Colonic mucosa (tissue), 4 donors: Measurements from ENCODE around the gene PRICKLE2. TPM values are rescaled to one million over a fixed set of nuclear protein-coding genes. Genes with fewer than 3 reads are reported as not detected.

ENCODE experiments used
- DNase-seq: peaks from one replicate; pipeline ENCODE4 v3.0.0-alpha.2; 2020
- H3K27ac ChIP-seq: fragments of 200-600 bp; one replicate; pipeline ENCODE4 v1.8.0; 2021
- H3K27me3 ChIP-seq: fragments of 200-600 bp; one replicate; pipeline ENCODE4 v1.8.0; 2021
- H3K36me3 ChIP-seq: fragments of 200-600 bp; one replicate; pipeline ENCODE4 v1.8.0; 2021
- H3K4me1 ChIP-seq: fragments of 200-600 bp; one replicate; pipeline ENCODE4 v1.8.0; 2021; ENCODE audit warnings: mild to moderate bottlenecking
- H3K4me3 ChIP-seq: fragments of 200-600 bp; one replicate; pipeline ENCODE4 v1.8.0; 2021
- H3K9ac ChIP-seq, 2 donors: one replicate each; pipeline ENCODE4 v1.7.0; 2013; ENCODE audit warnings: control low read depth in 2 of 2, low read depth in 2 of 2, low read length in 2 of 2
- H3K9me3 ChIP-seq: fragments of 200-600 bp; one replicate; pipeline ENCODE4 v1.8.0; 2021
- intact Hi-C: fragments of 100-400 bp; cut with DNase I; formaldehyde crosslinking; loops from one replicate; pipeline ENCODE4 v1.14.1; 2022
- total RNA-seq, 2 donors: library from RNA; stranded (reverse); fragmentation: NEBNext Ultra II Directional in 1 of 2; extraction: Animal tissue kit (Norgen Biotek cat#: 25700) in 1 of 2; gene quantifications; one replicate each; pipeline ENCODE4 v1.2.1, GENCODE V29; 2021
- TF ChIP-seq, protein P1 (sequence below): fragments of 200-600 bp; IDR thresholded peaks from one replicate; pipeline ENCODE4 v1.8.0; 2022; ENCODE audit warnings: antibody characterized with exemption, mild to moderate bottlenecking
- donor health status: healthy.
- donor health status: DM: no; HTN: no; CAD: no.
- donor health status: DM: no; HTN: no; CAD: no.

PRICKLE2 gene
- total RNA-seq, 2 donors from 2014 or later: 4.4 to 7.6 TPM

DNA sequence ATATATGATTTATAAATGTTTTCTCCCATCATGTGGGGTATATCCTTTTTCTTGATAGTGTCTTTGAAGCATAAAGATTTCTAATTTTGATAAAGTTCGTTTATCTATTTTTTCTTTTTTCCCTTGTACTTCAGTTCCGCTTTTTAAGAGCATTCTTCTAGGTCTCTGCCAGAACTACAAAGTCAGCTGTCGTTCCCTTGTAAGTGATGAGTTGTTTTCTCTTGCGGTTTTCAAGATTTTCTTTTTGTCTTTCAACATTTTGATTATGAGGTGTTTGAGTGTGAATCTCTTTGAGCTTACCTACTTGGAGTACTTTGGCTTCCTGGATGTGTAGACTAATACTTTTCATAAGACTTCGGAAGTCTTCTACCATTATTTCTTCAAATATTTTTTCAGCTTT is 9.3 kb upstream of the PRICKLE2 start:
- TF ChIP-seq, protein P1, sequence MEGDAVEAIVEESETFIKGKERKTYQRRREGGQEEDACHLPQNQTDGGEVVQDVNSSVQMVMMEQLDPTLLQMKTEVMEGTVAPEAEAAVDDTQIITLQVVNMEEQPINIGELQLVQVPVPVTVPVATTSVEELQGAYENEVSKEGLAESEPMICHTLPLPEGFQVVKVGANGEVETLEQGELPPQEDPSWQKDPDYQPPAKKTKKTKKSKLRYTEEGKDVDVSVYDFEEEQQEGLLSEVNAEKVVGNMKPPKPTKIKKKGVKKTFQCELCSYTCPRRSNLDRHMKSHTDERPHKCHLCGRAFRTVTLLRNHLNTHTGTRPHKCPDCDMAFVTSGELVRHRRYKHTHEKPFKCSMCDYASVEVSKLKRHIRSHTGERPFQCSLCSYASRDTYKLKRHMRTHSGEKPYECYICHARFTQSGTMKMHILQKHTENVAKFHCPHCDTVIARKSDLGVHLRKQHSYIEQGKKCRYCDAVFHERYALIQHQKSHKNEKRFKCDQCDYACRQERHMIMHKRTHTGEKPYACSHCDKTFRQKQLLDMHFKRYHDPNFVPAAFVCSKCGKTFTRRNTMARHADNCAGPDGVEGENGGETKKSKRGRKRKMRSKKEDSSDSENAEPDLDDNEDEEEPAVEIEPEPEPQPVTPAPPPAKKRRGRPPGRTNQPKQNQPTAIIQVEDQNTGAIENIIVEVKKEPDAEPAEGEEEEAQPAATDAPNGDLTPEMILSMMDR: no peak
- no peaks in the 10 kb centered on the region for H3K36me3 ChIP-seq
- H3K9ac ChIP-seq: no peak overlapping the region
- intact Hi-C loops: no loop called here
- H3K4me3 ChIP-seq: no peak overlapping the region
- DNase-seq: no peak
- no peaks in the 10 kb centered on the region for H3K9me3 ChIP-seq
- H3K27me3 ChIP-seq: no peaks in the 10 kb centered on the region
- H3K4me1 ChIP-seq: no peaks in the 10 kb centered on the region
- H3K27ac ChIP-seq: no peak overlapping the region

DNA sequence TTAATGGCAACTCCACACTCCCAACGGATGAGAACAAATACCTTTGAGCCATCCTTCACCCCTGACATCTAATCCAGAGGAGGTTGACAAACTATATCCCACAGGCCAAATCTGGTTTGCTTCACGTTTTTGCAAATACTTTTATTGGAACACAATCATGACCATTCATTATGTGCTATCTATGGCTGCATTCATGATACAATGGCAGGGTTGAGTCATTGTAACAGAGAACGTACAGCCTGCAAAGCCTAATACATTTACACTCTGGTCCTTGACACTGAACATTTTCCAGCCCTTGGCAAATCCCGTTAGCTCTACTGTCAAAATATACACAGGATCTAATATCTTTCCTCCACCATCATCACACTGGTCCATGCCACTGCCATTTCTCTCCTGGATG is 7.6 kb upstream of the PRICKLE2 start:
- H3K27me3 ChIP-seq: no peaks in the 10 kb centered on the region
- H3K4me3 ChIP-seq: no peak overlapping the region
- H3K36me3 ChIP-seq: no peaks in the 10 kb centered on the region
- intact Hi-C loops: no loop called here
- no peak for DNase-seq
- H3K4me1 ChIP-seq: no peaks in the 10 kb centered on the region
- TF ChIP-seq, protein P1: no peak
- H3K9me3 ChIP-seq: no peaks in the 10 kb centered on the region
- no peak overlapping the region for H3K9ac ChIP-seq
- H3K27ac ChIP-seq: no peak overlapping the region

DNA sequence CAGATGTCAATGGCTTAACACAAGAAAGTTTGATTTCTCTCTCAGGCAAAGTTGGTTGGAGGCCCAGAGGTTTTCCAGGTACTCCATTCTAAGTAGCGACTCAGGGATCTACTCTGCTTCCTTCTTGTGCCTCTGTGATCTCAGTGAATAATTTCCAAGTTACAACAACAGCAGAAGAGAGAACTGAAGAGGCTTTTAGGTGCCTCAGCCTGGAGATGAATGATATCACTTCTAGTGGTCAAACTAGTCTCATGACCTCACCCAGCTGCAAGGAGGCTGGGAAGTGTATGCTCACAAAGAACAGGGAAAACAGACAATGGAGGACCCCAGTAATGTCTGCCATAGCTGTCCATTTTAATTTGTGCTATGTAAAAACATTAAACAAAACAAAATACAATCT is 4.6 kb upstream of the PRICKLE2 start:
- Histone ChIP-seq H3K4me1 (no peaks in the 10 kb centered on the region), H3K27ac (no peak overlapping the region)

DNA sequence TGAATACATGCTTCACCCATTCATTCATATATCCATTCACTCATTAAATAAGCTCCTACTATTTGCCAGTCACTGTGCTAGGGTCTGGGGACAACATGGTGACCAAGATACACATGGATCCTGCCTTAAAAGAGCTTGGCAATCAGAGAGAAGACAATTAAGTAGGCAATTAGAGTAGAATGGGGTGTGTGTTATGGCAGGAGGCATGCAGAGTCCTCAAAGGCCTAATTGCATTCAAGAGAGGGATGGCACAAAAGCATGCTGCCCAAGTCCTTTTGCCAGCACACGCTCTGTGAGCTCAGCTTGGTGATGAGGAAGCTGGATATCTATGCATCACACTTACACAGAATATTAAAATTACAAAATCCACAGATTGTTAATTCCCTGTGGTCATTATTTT is 2.8 kb upstream of the PRICKLE2 start:
- Histone ChIP-seq H3K4me1 (no peaks in the 10 kb centered on the region), H3K27ac (no peak overlapping the region), H3K9ac (no peak overlapping the region), H3K27me3 (no peaks in the 10 kb centered on the region), H3K4me3 (no peak overlapping the region), H3K9me3 (no peaks in the 10 kb centered on the region), H3K36me3 (no peaks in the 10 kb centered on the region)
- no peak for DNase-seq
- intact Hi-C loops: no loop called here
- TF ChIP-seq, protein P1: no peak

More for the DNA sequence above, 4.6 kb upstream of the PRICKLE2 start:
- no peak for DNase-seq
- Histone ChIP-seq H3K36me3 (no peaks in the 10 kb centered on the region), H3K9ac (no peak overlapping the region), H3K4me3 (no peak overlapping the region), H3K27me3 (no peaks in the 10 kb centered on the region), H3K9me3 (no peaks in the 10 kb centered on the region)
- intact Hi-C loops: no loop called here
- TF ChIP-seq, protein P1: no peak

DNA sequence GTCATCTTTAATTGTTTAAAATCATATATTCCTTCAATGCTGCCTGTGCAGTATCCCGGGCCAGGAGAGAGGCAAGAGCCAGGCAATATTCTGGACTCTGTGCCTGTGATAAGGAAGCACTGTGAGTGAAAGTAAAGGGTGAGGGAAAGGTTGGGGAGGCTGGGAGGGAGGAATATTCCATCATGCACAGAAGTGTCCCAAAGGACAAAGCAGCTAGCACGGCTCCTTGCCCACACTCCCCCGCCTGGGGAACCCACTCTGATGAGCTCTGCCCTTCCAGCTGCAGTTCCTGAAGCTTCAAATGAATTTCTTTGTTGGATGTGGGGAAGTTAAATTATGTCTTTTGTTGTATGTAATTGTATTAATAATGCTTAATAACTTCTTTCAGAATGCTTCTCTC is 1.5 kb upstream of the PRICKLE2 start:
- intact Hi-C loops: no loop called here
- H3K9me3 ChIP-seq: no peaks in the 10 kb centered on the region
- no peaks in the 10 kb centered on the region for H3K36me3 ChIP-seq
- no peak overlapping the region for H3K27ac ChIP-seq
- H3K4me3 ChIP-seq: no peak overlapping the region
- TF ChIP-seq, protein P1: no peak
- no peaks in the 10 kb centered on the region for H3K27me3 ChIP-seq
- H3K4me1 ChIP-seq: no peaks in the 10 kb centered on the region
- no peak overlapping the region for H3K9ac ChIP-seq
- no peak for DNase-seq
